Ureter (tissue), 1 donor: ENCODE measurements around the gene NOP14. TPM values are rescaled to one million over a fixed set of nuclear protein-coding genes. Genes with fewer than 3 reads are reported as not detected.
"Not testable (repeated sequence)": the region's sequence is repeated elsewhere in the genome, so short reads cannot be mapped to it uniquely, and the experiment has no call there.

Experiments used
- DNase-seq: peaks from one replicate; pipeline ENCODE4 v3.0.0-alpha.2; 2020; ENCODE audit warnings: low spot score
- total RNA-seq: library from RNA; stranded (reverse); gene quantifications from one replicate; pipeline ENCODE4 v1.2.4, GENCODE V29; 2023
- donor health status: DM: yes; HTN: yes; CAD: no.

NOP14 gene
- total RNA-seq, 1 donor from 2014 or later = 43.0 TPM

DNA sequence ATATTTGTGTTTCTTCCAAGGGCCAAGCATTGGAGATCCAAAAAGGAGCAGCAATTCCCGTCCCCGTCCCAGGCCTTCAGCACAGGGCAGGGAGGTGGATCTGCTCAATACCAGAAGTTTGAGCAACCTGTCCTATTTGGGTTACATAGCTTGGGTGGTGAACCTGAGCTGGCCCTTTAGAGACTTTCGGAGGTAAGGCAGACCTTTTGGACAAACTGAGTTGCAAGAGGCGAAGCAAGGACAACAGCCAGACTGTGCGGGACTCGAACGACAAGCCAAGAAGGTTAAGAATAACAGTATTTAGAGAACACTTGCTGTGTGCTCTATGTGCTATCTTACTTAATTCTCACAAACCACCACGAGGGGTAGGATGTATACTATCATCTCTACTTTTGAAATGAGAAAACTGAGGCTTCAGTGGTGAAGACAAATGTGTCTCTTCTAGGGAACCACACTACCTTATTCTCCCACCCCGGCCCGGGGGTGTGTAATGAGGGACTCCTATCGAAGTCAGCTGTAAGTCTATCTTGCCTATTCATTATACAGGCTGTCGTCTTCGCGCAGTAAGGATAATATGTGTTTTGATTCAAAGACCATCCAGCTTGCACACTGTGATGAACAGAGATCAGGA is 1.3 kb downstream of the NOP14 start:
- no peak for DNase-seq

DNA sequence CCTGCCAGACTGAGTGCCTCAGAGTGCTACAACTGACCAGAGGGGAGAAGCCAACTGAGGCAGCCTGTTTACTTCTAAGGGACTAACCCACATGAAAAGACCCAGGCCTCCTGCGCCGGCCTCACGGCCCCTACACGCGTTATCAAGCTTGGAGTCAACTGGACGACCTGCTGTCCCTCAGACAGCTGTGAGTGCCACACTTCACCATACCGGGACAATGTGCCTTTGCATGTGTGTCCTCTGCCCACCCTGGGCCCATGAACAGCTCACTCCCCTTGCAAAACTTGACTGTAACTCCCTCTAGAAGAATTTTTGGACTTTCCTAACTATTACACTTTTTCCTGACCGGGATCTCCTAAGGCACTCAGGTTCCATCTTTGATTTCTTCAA is 1.8 kb downstream of the NOP14 start:
- DNase-seq = no peak

DNA sequence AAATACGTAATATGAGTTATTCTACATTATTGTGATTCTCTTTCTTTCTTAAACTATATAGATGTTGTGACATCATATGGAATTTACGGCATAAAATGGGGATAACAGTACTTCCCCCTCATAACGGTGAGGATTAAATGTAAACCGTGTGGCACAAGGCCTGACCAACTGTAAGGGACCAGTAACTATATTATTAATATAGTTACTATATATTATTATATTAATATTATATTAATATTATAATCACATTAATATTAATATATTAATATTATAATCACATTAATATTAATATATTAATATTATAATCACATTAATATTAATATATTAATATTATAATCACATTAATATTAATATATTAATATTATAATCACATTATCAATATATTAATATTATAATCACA is 2.8 kb downstream of the NOP14 start:
- DNase-seq = not testable (repeated sequence)

DNA sequence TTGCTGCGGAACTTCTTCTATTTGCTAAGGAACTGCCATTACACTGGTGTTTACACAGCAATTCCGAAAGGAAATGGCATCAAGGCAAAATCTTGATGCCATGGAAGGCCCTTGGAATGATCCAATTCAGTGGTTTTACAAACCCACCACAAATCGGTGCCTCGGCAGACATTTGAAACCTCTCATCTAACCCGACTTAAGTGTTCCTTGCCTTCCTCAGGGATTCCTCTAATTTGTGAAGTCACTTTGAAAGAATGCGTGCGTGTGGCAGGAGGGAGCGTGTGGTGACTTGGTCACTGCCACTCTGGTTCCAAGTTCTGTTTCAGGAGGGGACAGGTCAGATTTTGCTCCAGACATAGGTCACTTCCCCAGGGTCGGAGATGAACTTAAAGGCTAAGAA is 4.8 kb downstream of the NOP14 start:
- no peak for DNase-seq

GRCh38 chr4:2955186-2956044 is 7.8 kb downstream of the NOP14 start:
- not testable (repeated sequence) for DNase-seq

DNA sequence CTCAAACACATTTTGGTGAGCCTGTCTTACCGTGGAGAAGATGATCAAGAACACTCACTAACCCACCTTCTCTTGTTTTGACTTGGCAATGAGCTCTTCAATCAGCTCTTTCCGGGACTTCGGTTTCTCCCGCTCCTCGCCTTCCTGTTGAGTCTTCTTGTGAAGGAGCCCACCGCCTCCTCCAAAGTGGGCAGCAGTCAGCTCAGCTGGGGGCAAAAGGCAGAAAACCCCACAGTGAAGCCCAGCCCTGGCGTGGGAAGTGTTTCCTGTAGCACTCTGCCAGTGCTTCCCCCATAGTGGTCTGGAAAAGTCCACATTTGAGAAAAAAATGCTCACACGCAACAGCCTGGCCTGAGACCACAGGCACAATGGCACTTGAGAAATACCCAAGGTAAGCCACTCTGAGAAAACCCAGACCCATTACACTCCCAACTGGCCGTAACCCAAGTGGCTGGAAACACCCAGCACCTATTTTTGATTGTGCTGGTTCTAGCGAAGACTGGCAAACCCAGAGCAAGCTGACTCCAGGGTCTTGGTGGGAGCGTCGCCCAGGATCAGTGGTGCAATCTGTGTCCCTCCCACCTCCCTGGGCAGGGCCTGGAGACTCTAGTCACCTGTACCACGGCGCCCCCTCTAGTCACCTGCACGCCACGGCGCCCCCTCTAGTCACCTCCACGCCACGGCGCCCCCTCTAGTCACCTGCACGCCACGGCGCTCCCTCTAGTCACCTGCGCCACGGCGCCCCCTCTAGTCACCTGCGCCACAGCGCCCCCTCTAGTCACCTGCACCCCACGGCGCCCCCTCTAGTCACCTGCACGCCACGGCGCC is 8.6 kb downstream of the NOP14 start:
- DNase-seq = no peak

DNA sequence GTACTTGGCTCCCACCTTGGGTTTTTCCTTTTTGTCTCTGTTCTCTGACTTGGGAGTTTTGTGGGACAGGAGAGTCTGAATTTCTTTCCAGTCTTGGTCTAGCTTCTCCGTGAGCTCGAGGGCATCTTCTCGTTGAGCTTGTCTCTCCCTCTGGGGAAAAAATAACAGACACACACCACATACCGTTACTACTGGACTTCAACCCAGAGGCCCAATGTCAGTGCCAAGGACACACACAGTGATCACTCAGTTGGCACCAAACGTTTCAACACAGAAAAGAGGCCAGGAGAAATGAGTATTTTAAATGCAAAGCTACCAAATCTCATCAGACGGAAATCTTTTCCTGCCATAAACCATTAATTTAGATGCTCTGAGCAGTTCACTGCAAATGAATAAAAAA is 9.7 kb downstream of the NOP14 start:
- DNase-seq = no peak

- DNase-seq = no peak
Observed at GRCh38 chr4:2950221-2950989, 12.8 kb downstream of the NOP14 start.

DNA sequence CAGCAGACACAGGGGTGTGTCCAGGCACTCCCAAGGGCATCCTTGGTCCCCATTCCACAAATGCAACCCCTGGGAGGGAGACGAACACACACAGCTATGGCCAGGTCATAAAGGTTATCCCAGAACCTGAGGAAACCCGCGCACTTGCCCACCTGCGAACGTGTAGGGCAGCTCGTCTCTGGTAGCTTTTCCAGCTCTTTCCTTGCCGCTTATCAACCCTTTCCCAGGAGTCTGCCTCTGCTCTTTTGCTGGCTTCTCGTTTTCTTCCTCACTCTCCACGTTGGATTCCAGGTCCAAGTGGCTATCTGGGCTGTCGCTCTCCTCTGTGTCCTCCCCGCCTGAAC is 13.5 kb downstream of the NOP14 start:
- DNase-seq = no peak

GRCh38 chr4:2948895-2949781 is 14.1 kb downstream of the NOP14 start:
- DNase-seq = no peak

- no peak for DNase-seq
Observed at GRCh38 chr4:2947926-2948325, 15.3 kb downstream of the NOP14 start.

- no peak for DNase-seq
Observed at GRCh38 chr4:2946812-2947600, 16.2 kb downstream of the NOP14 start.

GRCh38 chr4:2945619-2946604 is 17.3 kb downstream of the NOP14 start:
- DNase-seq = not testable (repeated sequence)

- DNase-seq = peak; percentile 40
Observed at GRCh38 chr4:2944586-2945526, 18.4 kb downstream of the NOP14 start.

DNA sequence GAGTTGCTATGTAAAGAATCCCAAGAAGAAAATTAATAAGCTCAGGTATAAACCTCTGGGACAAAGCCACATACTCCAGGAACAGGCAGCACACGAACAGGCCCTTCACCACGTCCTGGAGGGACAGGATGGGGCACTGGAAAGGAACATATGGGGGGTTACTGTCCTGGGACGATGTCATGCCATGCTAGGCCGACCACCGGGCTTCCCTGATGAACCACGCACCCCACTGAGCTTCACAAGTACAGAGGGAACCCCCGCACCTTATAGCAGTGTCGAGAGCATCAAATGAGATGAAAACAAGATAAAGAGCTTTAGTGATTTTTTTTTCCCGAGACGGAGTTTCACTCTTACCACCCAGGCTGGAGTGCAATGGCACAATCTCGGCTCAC is 19.1 kb downstream of the NOP14 start:
- DNase-seq = peak; percentile 39

DNA sequence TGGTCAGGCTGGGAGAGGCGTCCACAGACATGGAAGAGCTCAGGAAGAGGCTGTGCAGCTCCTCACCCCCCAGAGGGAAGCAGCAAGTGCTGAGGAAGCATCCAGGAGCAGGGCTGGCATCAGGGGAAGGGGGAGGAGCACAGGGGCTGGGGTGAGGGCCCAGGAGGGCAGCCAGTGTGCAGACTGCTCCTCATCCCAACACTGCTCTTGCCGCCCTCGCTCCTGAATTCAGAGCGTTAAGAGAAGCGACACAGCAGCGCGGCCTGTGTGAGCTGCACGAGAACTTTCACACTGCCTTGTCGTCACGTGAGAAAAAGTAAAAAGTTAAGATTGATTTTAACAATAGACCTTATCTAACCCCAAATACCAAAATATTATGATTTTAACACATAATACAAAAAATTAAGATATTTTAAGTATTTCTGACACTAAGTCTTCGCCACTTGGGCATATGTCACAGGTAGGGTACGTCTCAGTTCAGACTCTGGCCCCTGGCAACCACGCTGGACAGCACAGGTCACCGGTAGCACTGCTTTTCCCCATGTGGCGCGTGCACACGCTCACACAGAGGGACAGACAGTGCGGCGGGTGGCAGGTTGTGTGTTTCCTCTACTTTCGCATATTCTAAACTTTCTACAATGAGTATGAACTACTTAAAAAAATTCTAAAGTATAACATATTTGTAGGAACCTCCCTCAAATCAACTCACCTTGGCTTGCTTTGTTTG is 19.7 kb downstream of the NOP14 start:
- DNase-seq = peak; percentile 37
